ENCODE measurements around the gene TREH. TPM values are rescaled to one million over a fixed set of nuclear protein-coding genes. Genes with fewer than 3 reads are reported as not detected.

The TREH gene
- total and polyA plus RNA-seq, 2 of the 8 experiments (the other 6 are each of a cell fraction or from before 2014, with no cell fraction given) = 0.03 TPM; not detected in 1

DNA sequence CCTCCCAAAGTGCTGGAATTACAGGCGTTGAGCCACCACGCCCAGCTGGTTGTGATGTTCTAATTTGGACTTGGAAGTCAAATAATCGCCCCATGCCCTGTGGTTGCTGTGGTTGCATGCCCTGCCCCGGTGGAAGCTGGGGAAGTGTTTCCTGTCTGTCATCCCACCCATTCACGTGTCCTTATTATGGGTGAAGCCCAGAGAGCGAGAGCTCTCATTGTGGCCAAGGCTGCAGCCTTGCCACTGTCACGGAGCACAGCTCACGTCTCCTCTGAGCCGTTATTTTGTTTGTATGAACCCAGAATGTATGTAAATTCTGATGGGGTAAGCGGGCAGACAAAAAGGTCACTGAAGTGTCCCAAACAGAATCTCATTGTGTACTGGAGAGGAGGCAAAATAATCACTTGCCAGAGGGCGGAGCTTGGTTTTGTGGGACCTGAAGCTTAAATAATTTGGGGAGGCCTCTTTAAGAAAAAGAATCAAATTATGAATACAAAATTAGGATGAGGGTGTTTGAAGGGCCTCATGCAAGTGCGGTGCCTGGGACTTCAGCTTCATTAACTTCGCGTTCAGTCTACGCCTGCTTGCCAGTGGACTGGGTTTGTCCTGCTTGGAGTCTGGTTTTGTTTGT is 25.8 kb upstream of the TREH start:
- peaks cover 3 to 6% of the 10 kb centered on the region in 2 experiments; a peak in 2 of 4 replicates for H3K9me3 ChIP-seq (ENCODE audit: insufficient read depth in 2 of 2, low read depth in 1 of 2, low read length in 1 of 2)
- no peaks in the 10 kb centered on the region for H4K20me1 ChIP-seq (replicated peaks in 1 of 2; ENCODE audit: control insufficient read depth in 1 of 2, insufficient read depth in 2 of 2, low read length in 2 of 2)
- peaks cover 2% of the 10 kb centered on the region; the same call in 1 of the 2 replicates for H3K23me2 ChIP-seq (ENCODE audit: low read depth, low read length)
- H3K23ac ChIP-seq (ENCODE audit: insufficient read length) = no peak overlapping the region
- no peak overlapping the region for H2BK120ac ChIP-seq (replicated peaks; ENCODE audit: low read depth, low read length)
- peaks cover 0 to 13% (median 2%) of the 10 kb centered on the region in 4 experiments; a peak in 5 of 8 replicates for H3K36me3 ChIP-seq (ENCODE audit: control insufficient read depth in 2 of 4, insufficient read depth in 4 of 4, low read length in 3 of 4)
- H4K91ac ChIP-seq (replicated peaks; ENCODE audit: insufficient read length, low read length) = no peak overlapping the region
- no peak overlapping the region for H3K14ac ChIP-seq (ENCODE audit: insufficient read length)
- TF ChIP-seq POLR2A (IDR thresholded peaks at IDR 0.05; ENCODE audit: control extremely low read depth in 1 of 2, low read depth in 2 of 2, low read length in 2 of 2) = no peak
- no peak for TF ChIP-seq CEBPB (IDR thresholded peaks at IDR 0.05; ENCODE audit: low read depth, low read length)
- TF ChIP-seq HDAC6 (IDR thresholded peaks at IDR 0.05; ENCODE audit: low read depth, low read length) = no peak
- no peak for TF ChIP-seq SP4 (IDR thresholded peaks at IDR 0.05; ENCODE audit: low read length)
- ChIA-PET POLR2A (ENCODE audit: partially characterized antibody) (interaction anchor here (0.7 to 1.5 kb wide), 9 partner anchors 8 to 87 kb away, joined by 3 to 8 read pairs (median 4); no protein-coding TSS in a partner anchor), CTCF (ENCODE audit: partially characterized antibody) (interaction anchor here (0.6 to 2.3 kb wide), 11 partner anchors 8 to 85 kb away, joined by 3 to 10 read pairs (median 3); partner anchors contain the start of genes DDX6 and TREH)
- no peak overlapping the region for H3K18ac ChIP-seq (ENCODE audit: extremely low read depth, low read length)
- H2BK15ac ChIP-seq (ENCODE audit: low read length) = no peak overlapping the region; the same call in 1 of the 2 replicates
- no peak for FAIRE-seq
- no peak overlapping the region; the same call in 1 of the 2 replicates for H2BK5ac ChIP-seq (ENCODE audit: low read depth, low read length)
- no peaks in the 10 kb centered on the region for H3K79me2 ChIP-seq (ENCODE audit: control insufficient read depth in 1 of 2, insufficient read depth in 2 of 2, low read length in 2 of 2)
- H3K4me2 ChIP-seq (ENCODE audit: insufficient read depth in 1 of 2, low read depth in 2 of 2, low read length in 2 of 2) = no peak overlapping the region
- no peaks in the 10 kb centered on the region for H3K27me3 ChIP-seq (replicated peaks in 1 of 4; ENCODE audit: control insufficient read depth in 3 of 4, extremely low read depth in 1 of 4, insufficient read depth in 3 of 4, low read length in 3 of 4)
- H3K4me3 ChIP-seq (ENCODE audit: extremely low read depth in 1 of 4, insufficient read depth in 2 of 4, low read depth in 3 of 4, low read length in 4 of 4) = no peak overlapping the region
- DNase-seq (ENCODE audit: low read depth in 1 of 2, low spot score in 2 of 2) = no peak
- H2BK12ac ChIP-seq (ENCODE audit: low read depth, low read length) = 0 out of 2 replicates have a peak overlapping the region, but pooled peaks have one; percentile 2
- H3K4me1 ChIP-seq (replicated peaks in 1 of 4; ENCODE audit: control insufficient read depth in 3 of 4, insufficient read depth in 4 of 4, low read length in 3 of 4) = peaks cover 0 to 9% (median 4%) of the 10 kb centered on the region in 4 experiments; a peak in 3 of 7 replicates
- no peak overlapping the region for H2AK5ac ChIP-seq (ENCODE audit: low read depth, low read length)
- no peak overlapping the region for H3K4ac ChIP-seq (replicated peaks; ENCODE audit: insufficient read length, low read depth, low read length)
- no peak overlapping the region for H3K27ac ChIP-seq (ENCODE audit: low read depth, low read length)
- no peak overlapping the region for H3K9ac ChIP-seq (replicated peaks in 1 of 4; ENCODE audit: extremely low read depth in 1 of 4, low read depth in 3 of 4, low read length in 3 of 4)
- peak overlapping the region; percentile 24; the same call in 1 of the 2 replicates for H2BK20ac ChIP-seq (ENCODE audit: low read length)
- H4K8ac ChIP-seq (ENCODE audit: extremely low read depth, insufficient read depth, low read length) = peak overlapping the region; percentile 4; the same call in 1 of the 2 replicates
- no peaks in the 10 kb centered on the region; the same call in 1 of the 2 replicates for H3K79me1 ChIP-seq (ENCODE audit: low read depth, low read length)
- WGBS, 2 experiments (ENCODE audit: extremely low coverage in 1 of 2, insufficient coverage in 1 of 2, insufficient read length in 1 of 2, insufficient replicate concordance in 2 of 2, low coverage in 1 of 2, low lambda C conversion rate in 2 of 2, missing lambda C conversion rate in 1 of 2) = 87% methylated on average over 15 of the region's 15 CpGs; no CpG with 5 or more reads in 1 of the 2 experiments
- H2AFZ ChIP-seq (ENCODE audit: low read length) = no peak overlapping the region
- H4K5ac ChIP-seq (ENCODE audit: insufficient read length, low read depth, low read length) = no peak overlapping the region
- no peak overlapping the region for H3K56ac ChIP-seq (replicated peaks; ENCODE audit: insufficient read length, low read depth, low read length)
